Esophagus squamous epithelium (tissue), 5 donors: ENCODE data around the gene CCDC69. TPM values are rescaled to one million over a fixed set of nuclear protein-coding genes. Genes with fewer than 3 reads are reported as not detected.

Source experiments
- DNase-seq: peaks from one replicate; lab custom pipeline; 2025; lab: John Stamatoyannopoulos, UW
- H3K27ac ChIP-seq, 4 donors: fragments of 200-600 bp; sonication (generic); one replicate each; pipeline ENCODE4 v1.5.1; 2016 to 2019; ENCODE audit warnings: mild to moderate bottlenecking in 1 of 4
- H3K27me3 ChIP-seq, 4 donors: fragments of 200-600 bp; sonication (generic); 1 replicate in 3 of 4; 2 replicates in 1 of 4; pipeline versions ENCODE4 v1.5.1 to v1.6.0; 2017 to 2021; ENCODE audit warnings: antibody characterized with exemption in 1 of 4
- H3K36me3 ChIP-seq, 3 donors: fragments of 200-600 bp; sonication (generic); one replicate each; pipeline ENCODE4 v1.5.1; 2016 to 2019
- H3K4me1 ChIP-seq, 3 donors: fragments of 200-600 bp; sonication (generic); one replicate each; pipeline ENCODE4 v1.5.1; 2017 to 2019
- H3K4me3 ChIP-seq, 4 donors: fragments of 200-600 bp; sonication (generic); 1 replicate in 3 of 4; 2 replicates in 1 of 4; pipeline ENCODE4 v1.5.1; 2016 to 2019; ENCODE audit warnings: mild to moderate bottlenecking in 2 of 4, moderate library complexity in 1 of 4
- H3K9me3 ChIP-seq, 3 donors: fragments of 200-600 bp; sonication (generic); one replicate each; pipeline ENCODE4 v1.5.1; 2016 to 2019
- CTCF ChIP-seq, 6 experiments: fragments of 450-650 bp in 4 of 6; fragments of 200-600 bp in 2 of 6; sonication (generic) in 2 of 6; IDR thresholded peaks; one replicate each; pipeline ENCODE4 v1.5.1; 2016 to 2019; ENCODE audit warnings: antibody characterized with exemption in 6 of 6, mild to moderate bottlenecking in 4 of 6, moderate library complexity in 4 of 6
- POLR2A ChIP-seq, 4 donors: fragments of 450-650 bp; IDR thresholded peaks; one replicate each; pipeline ENCODE4 v1.6.1; 2017; ENCODE audit warnings: antibody characterized with exemption in 4 of 4, mild to moderate bottlenecking in 4 of 4, moderate library complexity in 3 of 4
- WGBS, 2 donors: methylation state at CpG; one replicate each; pipeline ENCODE4 v1.1.5; 2018; 5-methylcytosine and 5-hydroxymethylcytosine counted together
- intact Hi-C: fragments of 100-400 bp; cut with DNase I; formaldehyde crosslinking; loops from one replicate; pipeline ENCODE4 v1.15.0; 2022
- total RNA-seq, 4 donors: library from RNA; depleted of rRNA; stranded (reverse); fragments of >200 nt; gene quantifications; one replicate each; pipeline ENCODE4 v1.1.0, GENCODE V29; 2016
- donor health status: DM: yes; HTN: yes; CAD: no.

Gene CCDC69
- total RNA-seq, 4 donors from 2014 or later, result 10.9 to 87.0 (median 37.8) TPM

- Histone ChIP-seq H3K4me1 (peaks cover 7 to 42% (median 30%) of the 10 kb centered on the region in 3 donors), H3K27me3 (no peaks in the 10 kb centered on the region), H3K9me3 (no peaks in the 10 kb centered on the region), H3K27ac (no peak overlapping the region), H3K36me3 (peaks cover 0 to 13% (median 0%) of the 10 kb centered on the region in 3 donors), H3K4me3 (no peak overlapping the region)
- 85 to 88% methylated on average over 4 to 7 of the region's 10 CpGs for WGBS, 2 donors
- no peak for DNase-seq
- TF ChIP-seq CTCF (IDR thresholded peaks at IDR 0.05), result no peak
- intact Hi-C loops, result no loop called here
Measured at GRCh38 chr5:151205411-151205810, 18.5 kb downstream of the CCDC69 start.

GRCh38 chr5:151204051-151204450 is 19.8 kb downstream of the CCDC69 start:
- no peak for TF ChIP-seq POLR2A (IDR thresholded peaks at IDR 0.05)
- no peak for TF ChIP-seq CTCF (IDR thresholded peaks at IDR 0.05)
- Histone ChIP-seq H3K4me1 (peaks cover 7 to 29% (median 18%) of the 10 kb centered on the region in 3 donors), H3K36me3 (peaks cover 0 to 20% (median 0%) of the 10 kb centered on the region in 3 donors), H3K27me3 (no peaks in the 10 kb centered on the region), H3K27ac (no peak overlapping the region), H3K9me3 (no peaks in the 10 kb centered on the region), H3K4me3 (no peak overlapping the region)
- intact Hi-C loops, result no loop called here
- WGBS, 2 donors, result 93 to 94% methylated on average over 3 to 5 of the region's 5 CpGs
- DNase-seq, result no peak

- Histone ChIP-seq H3K4me3 (no peak overlapping the region), H3K36me3 (peaks cover 0 to 28% (median 0%) of the 10 kb centered on the region in 3 donors), H3K27me3 (no peaks in the 10 kb centered on the region), H3K9me3 (no peaks in the 10 kb centered on the region), H3K27ac (peak overlapping the region in 1 of 4 donors; percentile 28), H3K4me1 (peaks cover 0 to 14% (median 4%) of the 10 kb centered on the region in 3 donors)
- no peak for DNase-seq
- 35 to 40% methylated on average over 3 to 4 of the region's 5 CpGs for WGBS, 2 donors
- intact Hi-C loops, result no loop called here
- TF ChIP-seq POLR2A (IDR thresholded peaks at IDR 0.05) (no peak), CTCF (IDR thresholded peaks at IDR 0.05) (no peak)
Measured at GRCh38 chr5:151202381-151203139, 21.3 kb downstream of the CCDC69 start.

- Histone ChIP-seq H3K36me3 (peaks cover 0 to 28% (median 0%) of the 10 kb centered on the region in 3 donors), H3K9me3 (no peaks in the 10 kb centered on the region), H3K4me3 (no peak overlapping the region), H3K27me3 (no peaks in the 10 kb centered on the region), H3K27ac (peak overlapping the region in 1 of 4 donors; percentile 3), H3K4me1 (peaks cover 0 to 16% (median 11%) of the 10 kb centered on the region in 3 donors)
- 67 to 85% methylated on average over 5 to 6 of the region's 6 CpGs for WGBS, 2 donors
- intact Hi-C loops, result no loop called here
- TF ChIP-seq CTCF (IDR thresholded peaks at IDR 0.05) (no peak), POLR2A (IDR thresholded peaks at IDR 0.05) (no peak)
- no peak for DNase-seq
Measured at GRCh38 chr5:151200913-151201595, 22.8 kb downstream of the CCDC69 start.
